ENCODE data around the gene METTL1. TPM values are rescaled to one million over a fixed set of nuclear protein-coding genes. Genes with fewer than 3 reads are reported as not detected.
A peak's percentile ranks its signal among the peaks of the same experiment; 100 is the strongest.

The METTL1 gene
- total RNA-seq, 4 donors from 2014 or later, result 4.2 to 9.8 (median 5.7) TPM

GRCh38 chr12:57759360-57759980 lies 12.4 kb downstream of the METTL1 start:
- peaks cover 0 to 35% (median 20%) of the 10 kb centered on the region in 4 donors for H3K27me3 ChIP-seq
- no peaks in the 10 kb centered on the region for H3K9me3 ChIP-seq
- DNase-seq (ENCODE audit: extremely low spot score), result no peak
- no peak overlapping the region for H3K27ac ChIP-seq (replicated peaks in 1 of 4)
- intact Hi-C loops (cut with DNase I), result no loop called here
- H3K4me3 ChIP-seq, result no peak overlapping the region
- H3K36me3 ChIP-seq, result peaks cover 0 to 27% (median 16%) of the 10 kb centered on the region in 4 donors
- TF ChIP-seq CTCF (IDR thresholded peaks at IDR 0.05) (peak in 1 of 3 experiments; percentile 36), EP300 (IDR thresholded peaks at IDR 0.05) (no peak), POLR2A (IDR thresholded peaks at IDR 0.05; ENCODE audit: low read depth) (no peak), POLR2AphosphoS5 (IDR thresholded peaks at IDR 0.05) (no peak)
- peaks cover 9 to 32% (median 21%) of the 10 kb centered on the region in 4 donors for H3K4me1 ChIP-seq
- 45% methylated on average over 3 of the region's 3 CpGs for WGBS

GRCh38 chr12:57758552-57759359 lies 13.1 kb downstream of the METTL1 start:
- intact Hi-C loops (cut with DNase I), result no loop called here
- DNase-seq (ENCODE audit: extremely low spot score), result no peak
- Histone ChIP-seq H3K4me1 (peaks cover 16 to 33% (median 24%) of the 10 kb centered on the region in 4 donors), H3K36me3 (peaks cover 0 to 27% (median 16%) of the 10 kb centered on the region in 4 donors), H3K27me3 (peaks cover 0 to 28% (median 13%) of the 10 kb centered on the region in 4 donors), H3K4me3 (no peak overlapping the region), H3K27ac (replicated peaks in 1 of 4) (no peak overlapping the region), H3K9me3 (no peaks in the 10 kb centered on the region)
- no peak for TF ChIP-seq CTCF (IDR thresholded peaks at IDR 0.05)
- no peak for TF ChIP-seq POLR2AphosphoS5 (IDR thresholded peaks at IDR 0.05)
- no peak for TF ChIP-seq POLR2A (IDR thresholded peaks at IDR 0.05; ENCODE audit: low read depth)
- no peak for TF ChIP-seq EP300 (IDR thresholded peaks at IDR 0.05)
- WGBS, result 92% methylated on average over 18 of the region's 25 CpGs

- no peak overlapping the region for H3K4me3 ChIP-seq
- peaks cover 0 to 18% (median 7%) of the 10 kb centered on the region in 4 donors for H3K27me3 ChIP-seq
- H3K36me3 ChIP-seq, result peaks cover 0 to 27% (median 16%) of the 10 kb centered on the region in 4 donors
- no peak overlapping the region for H3K27ac ChIP-seq (replicated peaks in 1 of 4)
- intact Hi-C loops (cut with DNase I), result no loop called here
- no peaks in the 10 kb centered on the region for H3K9me3 ChIP-seq
- 96% methylated on average over 4 of the region's 4 CpGs for WGBS
- no peak for DNase-seq (ENCODE audit: extremely low spot score)
- H3K4me1 ChIP-seq, result peaks cover 16 to 41% (median 28%) of the 10 kb centered on the region in 4 donors
- TF ChIP-seq POLR2AphosphoS5 (IDR thresholded peaks at IDR 0.05) (no peak), EP300 (IDR thresholded peaks at IDR 0.05) (no peak), POLR2A (IDR thresholded peaks at IDR 0.05; ENCODE audit: low read depth) (no peak)
Observed at GRCh38 chr12:57757771-57758170, 14.1 kb downstream of the METTL1 start.

- TF ChIP-seq CTCF (IDR thresholded peaks at IDR 0.05) (peak; percentile 44 to 72 (median 49)), POLR2A (IDR thresholded peaks at IDR 0.05; ENCODE audit: low read depth) (no peak)
- Histone ChIP-seq H3K27me3 (peaks cover 0 to 7% (median 3%) of the 10 kb centered on the region in 4 donors), H3K9me3 (no peaks in the 10 kb centered on the region), H3K4me3 (peak overlapping the region; percentile 74 to 91 (median 86)), H3K36me3 (peaks cover 0 to 27% (median 16%) of the 10 kb centered on the region in 4 donors), H3K4me1 (peaks cover 16 to 48% (median 32%) of the 10 kb centered on the region in 4 donors), H3K27ac (replicated peaks in 1 of 4) (peak overlapping the region in 2 of 4 donors; percentile 65 to 69)
- 51% methylated on average over 22 of the region's 22 CpGs for WGBS
- intact Hi-C loops (cut with DNase I), result no loop called here
- no peak for DNase-seq (ENCODE audit: extremely low spot score)
Observed at GRCh38 chr12:57756406-57757341, 15.2 kb downstream of the METTL1 start.

Measured in esophagus muscularis mucosa (tissue), 4 donors.